GM18858 (cell line): ENCODE measurements around the gene CYSLTR2.
"Not testable (repeated sequence)": the region's sequence is repeated elsewhere in the genome, so short reads cannot be mapped to it uniquely, and the experiment has no call there.

Source experiments
- ATAC-seq: cut with Tn5 transposase; IDR thresholded peaks from one replicate; pipeline ENCODE4 v1.9.1; 2021; ENCODE audit not compliant: unreplicated experiment

The CYSLTR2 gene

DNA sequence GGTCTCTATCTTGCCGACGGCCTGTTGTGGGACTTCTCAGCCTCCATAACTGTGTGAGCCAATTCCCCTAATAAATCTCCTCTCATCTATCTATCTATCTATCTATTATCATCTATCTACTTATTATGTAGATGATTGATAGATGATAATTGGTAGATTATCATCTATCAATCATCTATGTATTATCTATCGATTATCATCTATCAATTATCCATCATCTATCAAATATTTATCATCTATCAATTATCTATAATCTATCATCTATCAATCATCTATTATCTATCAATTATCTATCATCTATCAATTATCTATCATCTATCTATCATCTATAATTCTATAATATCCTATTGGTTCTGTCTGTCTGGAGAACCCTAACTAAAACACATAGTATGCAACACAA lies 33.5 kb downstream of the CYSLTR2 start:
- ATAC-seq: no peak

DNA sequence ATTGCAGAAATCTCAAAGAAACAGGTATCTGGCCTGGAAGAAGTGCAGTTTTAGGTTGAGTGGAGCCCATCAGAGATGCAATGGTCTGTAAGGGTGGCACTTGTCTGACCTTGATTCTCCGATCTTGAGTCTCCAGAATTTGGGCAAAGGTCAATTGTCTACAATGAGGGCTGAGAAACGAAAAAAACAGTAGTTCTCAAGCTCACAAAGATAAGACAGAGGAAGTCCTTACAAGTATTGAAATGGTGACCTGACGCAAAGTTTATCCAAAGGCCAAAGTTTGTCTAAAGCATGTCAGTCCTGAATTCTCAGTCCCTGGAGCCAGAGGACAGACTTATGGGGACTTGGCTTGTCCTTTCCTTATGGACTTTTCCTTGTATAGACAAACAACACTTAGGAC lies 40.3 kb downstream of the CYSLTR2 start:
- no peak for ATAC-seq

DNA sequence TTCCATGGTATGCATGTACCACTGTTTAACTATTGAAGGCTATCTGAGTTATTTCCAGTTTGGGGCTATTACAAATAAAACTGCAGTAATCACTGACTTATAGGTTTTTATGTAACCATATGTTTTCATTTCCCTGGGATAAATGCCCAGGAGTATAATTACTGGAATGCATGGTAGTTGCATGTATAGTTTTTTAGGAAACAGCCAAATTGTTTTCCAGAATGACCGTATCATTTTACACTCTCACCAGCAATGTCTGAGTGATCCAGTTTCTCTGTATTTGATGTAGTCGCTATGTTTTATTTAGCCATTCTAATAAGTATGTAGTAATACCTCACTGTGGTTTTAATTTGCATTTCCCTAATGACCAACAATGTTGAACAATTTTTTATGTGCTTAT lies 42.0 kb downstream of the CYSLTR2 start:
- no peak for ATAC-seq

DNA sequence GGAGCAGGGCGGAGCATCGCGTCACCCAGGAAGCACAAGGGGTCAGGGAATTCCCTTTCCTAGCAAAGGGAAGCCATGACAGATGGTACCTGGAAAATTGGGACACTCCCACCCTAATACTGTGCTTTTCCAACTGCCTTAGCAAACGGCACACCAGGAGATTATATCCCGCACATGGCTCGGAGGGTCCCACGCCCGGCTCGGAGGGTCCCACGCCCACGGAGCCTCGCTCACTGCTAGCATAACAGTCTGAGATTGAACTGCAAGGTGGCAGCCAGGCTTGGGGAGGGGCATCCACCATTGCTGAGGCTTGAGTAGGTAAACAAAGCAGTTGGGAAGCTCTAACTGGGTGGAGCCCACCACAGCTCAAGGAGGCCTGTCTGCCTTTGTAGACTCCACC lies 42.9 kb downstream of the CYSLTR2 start:
- ATAC-seq: not testable (repeated sequence)

DNA sequence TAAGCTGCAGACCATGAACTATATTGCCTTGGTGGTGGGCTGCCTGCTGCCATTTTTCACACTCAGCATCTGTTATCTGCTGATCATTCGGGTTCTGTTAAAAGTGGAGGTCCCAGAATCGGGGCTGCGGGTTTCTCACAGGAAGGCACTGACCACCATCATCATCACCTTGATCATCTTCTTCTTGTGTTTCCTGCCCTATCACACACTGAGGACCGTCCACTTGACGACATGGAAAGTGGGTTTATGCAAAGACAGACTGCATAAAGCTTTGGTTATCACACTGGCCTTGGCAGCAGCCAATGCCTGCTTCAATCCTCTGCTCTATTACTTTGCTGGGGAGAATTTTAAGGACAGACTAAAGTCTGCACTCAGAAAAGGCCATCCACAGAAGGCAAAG lies 53.7 kb downstream of the CYSLTR2 start:
- no peak for ATAC-seq

DNA sequence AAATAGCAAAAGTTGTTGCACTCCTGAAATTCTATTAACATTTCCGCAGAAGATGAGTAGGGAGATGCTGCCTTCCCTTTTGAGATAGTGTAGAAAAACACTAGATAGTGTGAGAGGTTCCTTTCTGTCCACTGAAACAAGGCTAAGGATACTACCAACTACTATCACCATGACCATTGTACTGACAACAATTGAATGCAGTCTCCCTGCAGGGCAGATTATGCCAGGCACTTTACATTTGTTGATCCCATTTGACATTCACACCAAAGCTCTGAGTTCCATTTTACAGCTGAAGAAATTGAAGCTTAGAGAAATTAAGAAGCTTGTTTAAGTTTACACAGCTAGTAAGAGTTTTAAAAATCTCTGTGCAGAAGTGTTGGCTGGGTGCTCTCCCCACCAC lies 55.0 kb downstream of the CYSLTR2 start:
- no peak for ATAC-seq

GRCh38 chr13:48709213-48709612 lies 55.5 kb downstream of the CYSLTR2 start:
- no peak for ATAC-seq

DNA sequence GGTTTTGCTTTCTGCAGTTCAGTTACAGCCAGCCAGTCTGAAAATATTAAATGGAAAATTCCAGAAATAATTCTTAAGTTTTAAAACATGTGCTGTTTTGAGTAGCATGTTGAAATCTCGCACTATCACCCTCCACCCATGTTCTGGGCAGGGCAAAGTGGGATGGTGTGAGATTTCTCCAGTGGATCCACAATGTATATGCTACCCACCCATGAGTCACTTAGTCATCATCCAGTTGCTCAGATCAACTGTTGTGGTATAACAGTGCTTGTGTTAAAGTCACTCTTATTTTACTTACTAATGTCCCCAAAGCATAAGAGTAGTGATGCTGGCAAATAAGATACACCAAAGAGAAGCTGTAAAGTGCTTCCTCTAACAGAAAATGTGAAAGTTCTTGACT lies 56.4 kb downstream of the CYSLTR2 start:
- ATAC-seq: no peak

GRCh38 chr13:48712141-48712540 lies 58.4 kb downstream of the CYSLTR2 start:
- no peak for ATAC-seq

- no peak for ATAC-seq
Measured at GRCh38 chr13:48715977-48716376, 62.2 kb downstream of the CYSLTR2 start.

GRCh38 chr13:48720621-48721020 lies 66.9 kb downstream of the CYSLTR2 start:
- no peak for ATAC-seq

DNA sequence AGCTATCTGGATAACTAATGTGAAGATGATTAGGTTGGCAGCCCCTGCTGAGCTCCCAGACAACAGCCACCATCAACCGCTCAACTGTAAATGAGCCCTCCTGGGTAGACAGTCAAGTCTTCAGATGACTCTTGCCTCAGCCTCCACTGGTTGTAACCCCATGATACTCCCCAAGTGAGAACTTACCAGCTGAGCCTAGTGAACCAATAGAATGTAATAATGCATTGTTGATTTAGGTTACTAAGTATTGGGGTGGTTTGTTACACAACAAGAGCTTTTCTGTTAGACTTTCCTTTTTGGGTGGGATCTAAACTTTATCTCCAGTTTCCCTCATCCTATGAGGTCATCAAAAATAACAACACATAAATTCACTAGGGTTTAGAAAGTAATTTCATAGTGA lies 69.4 kb downstream of the CYSLTR2 start:
- no peak for ATAC-seq

DNA sequence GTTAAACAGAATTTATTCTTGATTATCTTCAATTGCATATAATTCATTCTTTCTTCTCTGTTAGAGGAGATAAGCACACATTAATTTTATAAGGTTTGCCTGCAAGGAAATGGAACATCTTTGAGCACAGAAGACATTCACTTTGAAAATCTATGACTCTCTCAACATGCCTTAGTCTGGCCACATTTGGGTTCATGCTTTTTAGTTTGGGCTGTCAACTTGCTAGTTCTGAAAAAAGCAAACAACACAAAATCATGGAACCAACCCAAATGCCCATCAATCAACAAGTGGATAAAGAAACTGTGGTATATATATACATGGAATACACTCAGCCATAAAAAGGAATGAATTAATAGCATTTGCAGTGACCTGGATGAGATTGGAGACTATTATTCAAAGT lies 71.5 kb downstream of the CYSLTR2 start:
- ATAC-seq: no peak

GRCh38 chr13:48726711-48727110 lies 73.0 kb downstream of the CYSLTR2 start:
- ATAC-seq: no peak

DNA sequence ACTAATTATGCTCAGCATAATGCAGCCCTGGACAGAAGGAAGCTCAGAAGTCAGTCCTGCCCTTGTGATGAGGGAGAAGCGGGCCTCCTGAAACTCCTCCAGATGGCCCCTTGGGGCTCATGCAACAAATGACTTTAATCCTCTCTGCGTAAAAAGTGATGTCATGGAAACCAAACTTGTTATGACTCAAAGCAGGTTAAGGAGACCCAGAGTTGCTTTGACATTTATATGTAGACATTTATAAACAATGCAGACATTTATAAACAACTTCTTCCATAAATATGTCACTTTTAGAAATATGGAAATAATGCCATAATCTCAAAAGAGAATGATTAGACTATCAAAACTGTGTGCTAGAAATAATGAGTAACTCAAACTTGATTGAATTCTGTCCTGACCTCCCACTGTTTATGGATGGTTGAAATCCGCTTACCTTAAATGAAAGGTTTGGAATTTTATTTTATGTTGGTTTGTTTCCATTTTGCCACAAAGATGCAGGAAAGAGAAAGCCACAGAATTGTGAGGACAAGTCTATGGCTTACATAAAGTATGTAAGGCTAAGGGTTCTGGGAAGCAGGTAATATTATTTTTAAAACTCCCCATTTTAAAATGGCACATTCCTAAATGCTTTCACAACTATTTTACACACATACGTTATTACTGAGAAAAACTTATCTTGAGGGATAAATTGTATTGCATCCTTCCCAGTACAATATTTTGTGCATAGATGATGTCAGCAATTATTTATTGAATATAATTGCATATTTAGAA lies 73.7 kb downstream of the CYSLTR2 start:
- no peak for ATAC-seq

DNA sequence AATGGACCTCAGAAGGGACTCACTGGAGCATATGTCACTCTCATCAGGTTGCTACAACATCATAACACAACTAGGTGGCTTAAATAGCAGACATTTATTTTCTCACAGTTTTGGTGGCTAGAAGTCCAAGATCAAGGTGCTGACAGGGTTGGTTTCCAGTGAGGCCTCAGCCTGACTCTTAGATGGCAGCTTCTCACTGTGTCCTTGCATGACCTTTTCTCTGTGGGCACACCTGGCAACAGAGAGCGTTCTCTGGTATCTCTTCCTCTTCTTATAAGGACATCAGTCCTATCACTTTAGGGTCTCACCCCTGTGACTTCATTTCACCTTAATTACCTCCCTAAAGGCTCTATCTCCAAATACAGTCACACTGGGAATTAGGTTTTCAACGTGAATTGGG lies 74.5 kb downstream of the CYSLTR2 start:
- ATAC-seq: no peak

DNA sequence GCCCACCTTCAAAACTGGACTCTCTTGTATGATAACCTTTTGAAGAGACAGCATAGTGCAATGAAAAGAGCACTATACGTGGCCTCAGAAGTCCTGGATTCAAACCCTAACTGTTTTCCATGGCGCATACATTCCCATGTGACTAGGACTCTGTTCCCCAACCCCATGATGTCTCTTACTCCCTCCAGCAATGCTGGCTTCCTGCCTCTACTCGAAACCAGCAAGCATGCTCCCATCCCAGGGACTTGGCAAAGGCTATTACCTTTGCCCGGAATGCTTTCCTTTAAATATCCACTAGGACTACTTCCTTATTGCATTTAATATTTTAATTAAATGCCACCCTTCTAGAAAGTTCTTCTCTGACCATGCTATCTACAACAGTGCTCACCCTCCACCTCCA lies 75.1 kb downstream of the CYSLTR2 start:
- ATAC-seq: no peak

- no peak for ATAC-seq
Measured at GRCh38 chr13:48729856-48730255, 76.1 kb downstream of the CYSLTR2 start.

- no peak for ATAC-seq
Measured at GRCh38 chr13:48731001-48731658, 77.4 kb downstream of the CYSLTR2 start.

GRCh38 chr13:48731957-48732569 lies 78.3 kb downstream of the CYSLTR2 start:
- ATAC-seq: no peak

DNA sequence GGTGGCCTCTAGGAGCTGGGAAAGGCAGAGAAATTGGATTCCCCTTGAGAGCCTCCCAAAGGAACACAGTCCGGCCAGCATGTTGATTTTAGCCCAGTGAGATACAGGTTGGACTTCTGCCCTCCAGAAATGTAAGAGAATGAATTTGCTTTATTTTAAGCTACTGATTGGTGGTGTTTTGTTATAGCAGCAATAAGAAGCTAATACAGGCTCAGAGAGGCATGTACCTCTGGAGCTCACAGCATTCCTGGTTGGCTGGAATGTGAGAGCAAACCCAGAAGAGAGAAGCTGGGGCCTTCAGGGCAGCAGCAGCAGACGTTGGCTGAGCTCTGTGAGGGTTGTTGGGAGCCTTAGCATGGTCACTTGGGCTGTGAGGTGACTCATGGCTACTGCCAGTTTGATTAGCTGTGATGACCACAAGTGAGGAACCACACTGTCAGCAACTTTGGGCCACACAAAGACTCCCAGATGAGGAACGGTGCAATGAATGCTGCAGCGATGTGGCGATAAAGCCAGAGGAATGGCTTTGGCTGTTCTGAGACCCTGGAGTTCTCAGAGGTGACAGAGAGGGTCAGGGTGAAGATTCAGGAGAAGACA lies 80.1 kb downstream of the CYSLTR2 start:
- ATAC-seq: no peak

DNA sequence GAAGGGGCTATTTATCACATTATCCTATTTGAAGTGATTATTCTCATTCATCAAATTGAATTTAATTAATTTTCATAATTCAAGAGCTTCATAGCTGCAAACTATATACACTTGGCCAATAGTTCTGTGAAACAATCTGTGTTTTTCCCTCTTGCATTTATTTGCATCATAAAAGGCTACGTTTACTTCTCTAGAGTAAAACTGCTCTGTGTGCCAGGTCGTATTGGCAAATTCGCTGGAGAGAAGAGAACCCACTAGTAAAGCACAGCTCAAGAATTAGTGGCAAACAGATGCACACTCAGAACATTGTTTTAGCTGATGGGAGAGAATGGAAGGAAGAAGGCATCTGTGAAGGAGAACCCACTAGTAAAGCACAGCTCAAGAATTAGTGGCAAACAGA lies 81.8 kb downstream of the CYSLTR2 start:
- no peak for ATAC-seq
